Activated CD8-positive, alpha-beta memory T cell treated with anti-CD3 and anti-CD28 coated beads, Interleukin-2, amount 50 U/mL, for 1 hour (primary cell): ENCODE data around the gene ZNF892.
A peak's percentile ranks its signal among the peaks of the same experiment; 100 is the strongest.
"Not testable (repeated sequence)": the region's sequence is repeated elsewhere in the genome, so short reads cannot be mapped to it uniquely, and the experiment has no call there.

Source experiments
- DNase-seq: peaks from one replicate; pipeline ENCODE4 v3.0.0-alpha.2; 2020; ENCODE audit errors: extremely low read depth

The ZNF892 gene

DNA sequence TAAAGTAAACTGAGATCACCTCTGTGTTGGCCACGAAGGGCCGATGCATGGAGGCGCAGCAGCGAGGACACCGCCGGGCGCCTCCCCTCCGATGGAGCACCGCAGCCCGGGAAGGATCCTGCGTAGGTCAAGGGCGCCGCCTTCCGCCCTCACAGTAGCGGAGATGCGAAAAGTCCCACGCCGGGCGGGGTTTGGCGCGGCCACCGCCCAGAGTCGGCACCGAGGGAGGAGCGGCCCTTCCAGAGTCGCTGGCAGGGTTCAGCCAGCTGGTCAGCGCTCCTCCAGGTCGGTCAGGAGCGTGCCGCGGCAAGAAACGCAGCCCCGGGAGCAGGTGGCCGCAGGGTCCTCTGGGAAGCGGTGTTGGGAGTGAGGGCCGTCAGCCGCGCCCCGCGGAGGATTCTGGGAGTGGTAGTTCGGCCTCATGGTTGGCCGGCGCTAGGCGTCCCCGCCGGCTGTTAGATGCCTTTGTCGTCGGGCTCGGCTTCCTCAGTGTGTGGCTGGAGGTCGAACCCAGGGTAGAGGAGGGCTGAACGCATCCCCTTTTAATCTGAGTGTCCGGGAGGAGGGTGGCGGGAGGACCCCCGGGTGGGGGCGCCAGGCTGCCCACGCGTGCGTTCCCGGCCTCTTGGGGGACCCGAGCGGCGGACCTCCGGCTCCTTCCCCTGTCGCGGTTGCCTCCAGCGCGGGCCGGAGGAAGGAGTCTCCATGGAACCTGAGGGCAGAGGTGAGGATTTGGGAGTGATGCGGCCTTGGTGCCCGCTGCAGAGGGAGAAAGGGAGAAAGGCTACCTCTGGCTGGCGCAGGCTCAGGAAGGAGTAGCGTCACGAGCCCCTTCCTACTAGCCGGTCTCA, at the start of gene ZNF892:
ZNF892 (plus strand) TSS at position 411 of the 851 bp plus-strand sequence; CDS start at position 706, 295 bp downstream.
- DNase-seq, result peak; percentile 43

DNA sequence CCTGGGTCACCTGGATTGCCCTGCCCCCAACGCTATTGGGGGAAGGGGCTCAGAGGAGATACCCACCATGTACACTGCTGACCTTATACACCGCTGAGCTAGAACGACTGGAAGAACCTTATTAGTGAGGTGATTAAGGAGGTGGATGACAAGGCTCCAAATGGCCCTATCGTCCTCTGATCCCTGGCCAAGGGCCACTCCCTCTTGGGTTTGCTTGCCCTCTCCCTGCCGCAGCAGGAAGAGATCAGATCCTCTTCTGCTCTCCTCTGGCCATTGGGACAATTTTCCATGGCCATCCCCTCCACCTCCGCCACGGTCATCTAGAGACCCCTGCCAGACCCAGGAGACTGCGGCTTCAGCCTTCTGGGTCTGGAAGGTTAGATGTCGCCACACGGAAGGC, 48.9 kb upstream of the ZNF892 start:
- no peak for DNase-seq

DNA sequence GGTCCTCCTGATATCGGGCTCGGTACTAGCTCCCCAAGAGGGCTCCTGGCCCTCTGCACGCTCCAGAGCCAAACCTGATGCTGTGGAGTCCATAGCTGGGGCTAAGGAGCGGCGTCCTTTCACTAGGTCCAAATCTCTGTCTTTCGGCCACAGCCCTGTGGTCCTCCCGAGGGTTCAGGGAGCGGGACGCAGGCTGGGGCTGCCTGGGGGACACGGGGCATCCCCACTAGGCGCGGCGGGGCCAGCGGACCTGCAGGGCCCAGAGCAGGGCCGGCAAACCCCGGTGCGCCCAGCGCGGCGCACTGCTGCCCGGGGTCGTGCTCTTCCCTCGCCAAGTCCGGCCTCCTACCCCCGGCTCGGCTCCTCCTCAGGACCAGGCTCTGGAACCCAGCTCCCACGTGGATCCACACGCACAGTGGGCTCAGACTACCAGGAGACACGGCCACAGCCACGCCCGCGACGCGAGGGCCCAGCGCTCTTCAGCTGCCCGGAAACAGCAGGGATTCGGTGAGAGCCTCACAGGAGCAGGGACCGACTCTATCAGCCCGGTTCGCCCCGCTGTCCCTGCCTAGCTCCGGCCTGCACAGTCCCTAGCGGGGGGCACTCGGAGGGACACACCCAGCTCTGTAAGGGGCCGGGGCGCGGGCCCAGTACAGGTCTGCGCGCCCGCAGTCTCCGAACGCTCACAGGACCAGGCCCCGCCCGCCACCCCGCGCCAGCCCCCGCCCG, 48.3 kb upstream of the ZNF892 start:
- no peak for DNase-seq

DNA sequence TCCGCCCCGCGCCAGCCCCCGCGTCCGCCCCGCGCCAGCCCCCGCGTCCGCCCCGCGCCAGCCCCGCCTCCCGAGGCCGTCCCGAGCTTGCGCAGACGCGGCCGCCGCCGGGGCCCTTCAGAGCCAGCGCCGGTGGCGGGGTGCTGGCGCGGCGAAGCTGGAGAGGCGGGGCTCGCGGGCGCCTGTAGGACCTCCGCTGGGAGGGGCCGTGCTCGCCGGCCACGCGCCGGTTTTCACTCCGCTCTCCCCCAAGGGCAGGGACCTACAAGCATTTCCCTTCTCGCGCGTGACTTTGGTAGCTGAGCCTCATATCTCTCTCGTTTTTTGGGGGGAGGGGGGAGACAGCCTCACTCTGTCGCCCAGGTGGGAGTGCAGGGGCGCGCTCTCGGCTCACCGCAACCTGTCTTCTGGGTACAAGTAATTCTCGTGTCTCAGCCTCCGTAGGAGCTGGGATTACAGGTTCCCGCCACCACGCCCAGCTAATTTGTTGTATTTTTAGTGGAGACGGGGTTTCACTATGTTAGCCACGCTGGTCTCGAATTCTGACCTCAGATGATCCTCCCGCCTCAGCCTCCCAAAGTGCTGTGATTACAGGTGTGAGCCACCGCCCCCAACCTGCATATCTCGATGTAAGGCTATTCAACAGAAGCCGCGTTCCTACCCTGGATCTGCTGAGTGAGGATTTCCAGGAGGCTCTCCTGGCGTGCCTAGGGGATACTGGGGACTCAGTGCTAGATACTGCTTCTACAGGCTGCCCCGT, 47.5 kb upstream of the ZNF892 start, which contains the start of gene ZNF514:
ZNF514 (minus strand) TSS at position 159 of the 760 bp plus-strand sequence. CDS start 6,595 bp downstream, outside the sequence.
- DNase-seq, result no peak

DNA sequence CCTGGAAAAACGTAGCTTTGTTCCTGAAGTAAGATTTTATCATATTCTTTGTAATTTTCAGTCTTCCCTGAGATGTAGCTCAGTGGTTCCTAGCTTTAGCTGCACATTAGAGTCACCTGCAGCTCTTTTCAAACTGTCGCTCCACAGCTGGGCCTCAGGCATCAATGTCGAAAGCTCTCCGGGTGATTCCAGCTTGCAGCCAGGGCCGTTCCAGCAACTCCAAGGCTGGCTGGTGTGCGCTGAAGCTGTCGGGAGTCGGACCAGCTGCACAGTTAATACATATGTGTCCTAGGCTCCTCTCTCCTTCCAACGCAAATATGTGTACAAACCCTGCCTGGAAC, 42.3 kb upstream of the ZNF892 start:
- no peak for DNase-seq

DNA sequence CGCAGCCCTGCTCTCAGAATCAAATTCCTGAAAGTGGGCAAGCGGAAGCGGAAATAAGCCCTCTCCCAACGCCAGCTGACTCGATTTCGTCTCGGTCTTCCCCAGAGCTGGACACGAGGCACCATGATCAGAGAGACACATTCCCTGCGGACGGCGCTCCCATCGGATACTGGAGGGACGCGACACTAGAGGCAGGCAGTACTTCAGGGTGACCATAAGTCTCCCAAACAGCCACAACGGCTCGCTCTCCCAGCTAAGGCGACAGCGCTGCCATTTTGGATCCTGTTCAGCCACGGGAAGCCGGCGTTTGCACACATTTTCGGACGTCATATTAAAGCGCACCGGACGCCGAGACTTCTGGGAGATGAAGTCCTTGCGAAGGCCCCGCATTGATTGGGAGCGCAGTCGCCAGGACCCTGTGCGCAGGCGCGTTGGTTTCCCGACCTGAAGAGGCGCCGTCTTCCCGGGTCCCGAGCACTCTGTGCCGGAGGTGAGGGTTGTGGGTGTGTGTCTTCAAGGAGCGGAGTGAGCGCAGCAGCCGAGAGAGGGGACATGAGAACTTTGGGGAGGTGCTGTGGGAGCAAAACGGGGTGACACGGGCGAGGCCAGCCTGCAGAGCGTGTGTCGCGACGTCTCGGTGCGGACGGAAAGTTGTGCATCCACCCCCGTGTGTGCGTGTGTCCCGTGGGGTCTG, 41.8 kb upstream of the ZNF892 start, which contains the start of gene ZNF2:
ZNF2 (plus strand) TSS at position 439 of the 694 bp plus-strand sequence. CDS start 10,418 bp downstream, outside the sequence.
- peak; percentile 96 for DNase-seq

DNA sequence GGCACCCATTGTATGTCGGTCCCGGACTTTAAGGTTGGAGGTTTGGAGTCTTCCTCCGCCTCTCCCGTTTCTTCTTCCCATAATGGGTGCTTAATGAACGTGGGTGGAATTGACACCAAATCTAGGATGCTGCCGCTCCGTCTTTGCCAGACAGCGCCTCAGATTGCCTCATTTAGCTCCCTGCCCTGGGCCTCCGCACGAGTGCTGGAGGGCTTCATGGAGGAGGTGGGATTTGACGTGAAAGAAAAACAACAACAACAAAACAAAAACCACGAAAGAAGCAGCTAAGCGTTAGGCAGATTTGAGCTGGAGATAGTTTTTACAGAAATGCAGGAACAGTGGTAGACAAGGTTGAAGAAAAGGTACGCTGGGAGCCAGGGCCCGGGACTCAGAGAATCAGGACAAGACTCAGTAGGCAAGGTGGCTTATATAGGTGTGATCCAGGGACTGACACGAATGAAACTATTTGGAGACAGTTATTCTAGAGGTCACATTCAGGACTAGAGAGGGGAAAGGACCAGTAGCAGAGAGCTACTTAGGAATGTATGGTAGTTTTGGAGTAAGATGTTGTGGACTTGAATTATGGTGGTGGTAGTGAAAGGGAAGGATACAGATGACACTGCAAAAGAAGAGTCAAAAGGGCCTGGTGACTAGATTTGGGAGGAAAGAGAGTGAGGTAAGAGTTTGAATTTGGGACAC, 41.1 kb upstream of the ZNF892 start:
- DNase-seq, result no peak

DNA sequence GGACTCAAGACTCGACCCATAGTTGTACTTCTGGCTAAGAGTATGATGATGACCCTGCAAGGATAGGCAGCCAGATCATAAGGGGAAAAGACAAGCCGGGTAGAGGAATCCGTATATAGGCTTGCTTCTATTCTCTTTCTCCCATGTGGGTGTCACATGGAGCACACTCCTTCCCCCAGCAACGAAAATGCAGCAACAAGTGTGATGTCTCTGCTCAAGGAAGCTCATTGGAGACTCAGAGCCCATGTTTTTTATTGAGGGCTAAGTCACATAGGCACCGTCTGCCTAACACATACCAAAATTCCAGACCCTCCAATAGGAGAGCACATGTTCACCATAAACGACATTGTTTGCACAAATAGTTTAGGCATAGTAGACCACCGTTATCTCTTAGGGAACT, 35.4 kb upstream of the ZNF892 start:
- no peak for DNase-seq

DNA sequence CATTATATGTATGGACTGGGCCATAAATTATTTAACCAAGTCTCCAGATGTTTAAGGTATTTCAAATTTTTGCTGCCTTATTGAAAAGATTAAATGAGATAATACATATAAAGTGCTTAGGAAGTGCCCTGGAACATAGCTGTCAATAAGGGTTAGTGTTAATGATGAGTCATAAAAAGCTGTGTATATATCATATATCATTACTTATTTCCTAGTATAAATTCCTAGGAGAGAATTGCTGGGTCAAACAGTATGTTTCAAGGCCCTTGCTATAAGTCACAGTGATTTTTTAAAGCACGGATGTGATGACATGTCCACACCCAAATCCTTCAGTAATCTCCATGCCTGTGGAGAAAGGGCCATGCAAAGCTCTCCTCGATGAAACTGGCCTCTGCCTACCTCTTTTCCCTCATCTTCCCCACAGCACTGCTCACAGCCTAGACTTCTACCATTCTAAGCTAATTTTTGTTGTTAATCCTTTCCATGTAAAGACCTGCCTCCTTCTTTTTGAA, 33.2 kb upstream of the ZNF892 start:
- DNase-seq, result no peak

DNA sequence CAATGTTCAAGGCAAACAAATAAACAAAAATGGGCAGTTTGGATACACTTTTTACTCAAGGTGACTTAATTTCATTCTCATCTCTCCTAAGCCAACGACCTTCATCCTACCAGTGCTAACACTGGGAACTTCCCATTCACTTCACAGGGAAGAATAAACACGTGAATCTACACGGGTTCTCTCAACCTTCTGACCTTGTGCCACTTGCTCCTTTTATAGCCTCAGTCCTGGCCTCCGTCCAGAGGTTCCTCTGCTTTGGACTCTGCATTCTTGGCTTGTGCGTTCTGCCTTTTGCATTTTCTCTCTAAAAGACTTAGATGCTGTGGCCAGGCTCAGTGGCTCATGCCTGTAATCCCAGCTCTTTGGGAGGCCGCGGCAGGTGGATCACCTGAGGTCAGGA, 27.9 kb upstream of the ZNF892 start:
- DNase-seq, result no peak

DNA sequence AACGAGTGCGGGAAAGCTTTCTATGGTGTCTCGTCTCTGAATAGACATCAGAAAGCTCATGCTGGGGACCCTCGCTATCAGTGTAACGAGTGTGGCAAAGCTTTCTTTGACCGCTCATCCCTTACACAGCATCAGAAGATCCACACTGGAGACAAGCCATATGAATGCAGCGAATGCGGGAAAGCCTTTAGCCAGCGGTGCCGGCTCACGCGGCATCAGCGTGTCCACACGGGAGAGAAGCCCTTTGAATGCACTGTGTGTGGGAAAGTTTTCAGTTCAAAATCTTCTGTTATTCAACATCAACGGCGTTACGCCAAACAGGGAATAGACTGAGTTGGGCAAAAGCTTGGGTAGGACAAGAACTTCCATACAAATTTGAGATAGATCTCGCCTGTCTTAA, 25.5 kb upstream of the ZNF892 start:
- DNase-seq, result no peak

DNA sequence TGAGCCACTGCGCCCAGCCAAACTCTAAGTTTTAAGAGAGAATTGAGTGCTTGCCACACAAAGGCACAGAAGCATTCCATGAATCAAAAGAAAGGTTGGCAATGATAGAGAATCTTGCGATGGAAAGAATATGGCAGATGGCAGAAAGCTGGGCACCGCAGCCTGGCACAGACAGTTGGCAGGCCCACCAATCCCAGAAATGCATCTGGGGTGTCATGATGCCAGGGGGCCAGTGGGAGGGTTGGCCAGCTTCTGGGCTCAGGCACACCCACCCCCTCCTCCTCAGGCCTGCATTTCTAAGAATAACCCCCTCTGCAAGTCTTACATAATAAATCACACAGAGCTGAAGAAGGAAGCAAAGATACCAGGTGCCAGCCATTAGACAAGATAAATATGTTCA, 22.1 kb upstream of the ZNF892 start:
- no peak for DNase-seq

DNA sequence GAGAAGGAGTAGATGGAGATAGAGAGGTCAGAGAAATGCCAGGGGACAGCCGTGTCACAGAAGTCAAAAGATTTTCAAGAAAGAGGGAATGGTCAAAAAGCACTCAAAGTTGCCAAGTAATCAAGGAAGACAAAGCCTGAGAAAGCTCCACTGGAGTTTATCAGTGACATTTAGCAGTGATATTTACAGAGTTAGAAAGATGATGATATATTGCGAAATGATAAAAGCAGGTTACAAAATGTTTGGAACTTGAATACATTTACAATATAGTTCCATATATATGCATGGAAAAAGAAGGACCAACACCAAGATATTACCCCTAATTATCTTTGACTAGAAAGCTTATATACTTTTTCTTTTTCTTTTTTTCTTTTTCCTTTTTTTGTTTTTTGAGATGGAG, 21.3 kb upstream of the ZNF892 start:
- no peak for DNase-seq

DNA sequence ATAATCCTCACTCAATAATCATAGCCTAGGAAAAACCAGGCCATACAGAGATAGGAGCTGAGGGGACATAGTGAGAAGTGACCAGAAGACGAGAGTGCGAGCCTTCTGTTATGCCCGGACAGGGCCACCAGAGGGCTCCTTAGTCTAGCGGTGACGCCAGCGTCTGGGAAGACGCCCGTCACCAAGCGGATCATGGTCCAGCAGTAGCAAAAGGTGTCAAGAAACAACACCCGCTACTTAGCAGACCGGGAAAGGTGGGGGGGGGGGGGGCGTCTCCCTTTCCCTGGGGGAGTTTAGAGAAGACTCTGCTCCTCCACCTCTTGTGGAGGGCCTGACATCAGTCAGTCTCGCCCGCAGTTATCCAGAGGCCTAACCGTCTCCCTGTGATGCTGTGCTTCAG, 14.4 kb upstream of the ZNF892 start:
- DNase-seq, result not testable (repeated sequence)

DNA sequence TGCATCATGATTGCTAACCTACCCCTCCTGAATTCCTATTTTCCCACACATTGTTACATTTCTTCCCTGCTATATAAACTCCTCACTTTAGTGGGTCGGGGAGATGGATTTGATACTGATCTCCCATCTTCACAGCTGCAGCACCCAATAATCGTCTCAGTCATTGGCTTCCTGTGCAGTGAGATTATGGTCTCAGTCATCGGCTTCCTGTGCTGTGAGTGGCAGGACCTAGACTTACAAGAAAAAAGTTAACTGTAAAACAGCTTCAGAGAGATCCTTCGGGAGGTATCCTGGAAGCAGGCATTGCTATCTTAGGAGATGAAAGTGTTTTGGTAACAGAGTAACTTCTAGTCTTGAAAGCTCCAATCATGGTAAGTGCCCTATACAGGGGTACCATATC, 3.4 kb upstream of the ZNF892 start:
- no peak for DNase-seq

DNA sequence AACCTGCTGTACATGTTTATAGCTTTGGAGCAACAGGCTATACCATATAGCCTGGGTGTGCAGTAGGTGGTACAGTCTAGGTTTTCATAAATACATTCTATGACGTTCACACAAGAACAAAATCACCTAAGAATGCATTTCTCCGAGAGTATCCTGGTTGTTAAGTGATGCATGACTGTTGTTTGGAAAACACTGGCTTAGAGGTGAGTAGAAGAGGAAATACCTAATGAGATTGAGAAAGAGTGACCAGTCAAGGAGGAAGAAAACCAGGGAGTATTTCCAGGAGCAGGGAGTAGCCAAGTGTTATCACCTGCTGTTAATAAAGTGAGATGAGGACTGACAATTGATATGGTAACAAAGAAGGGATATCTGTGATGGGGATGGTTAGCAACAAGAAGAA, 2.9 kb upstream of the ZNF892 start:
- no peak for DNase-seq

DNA sequence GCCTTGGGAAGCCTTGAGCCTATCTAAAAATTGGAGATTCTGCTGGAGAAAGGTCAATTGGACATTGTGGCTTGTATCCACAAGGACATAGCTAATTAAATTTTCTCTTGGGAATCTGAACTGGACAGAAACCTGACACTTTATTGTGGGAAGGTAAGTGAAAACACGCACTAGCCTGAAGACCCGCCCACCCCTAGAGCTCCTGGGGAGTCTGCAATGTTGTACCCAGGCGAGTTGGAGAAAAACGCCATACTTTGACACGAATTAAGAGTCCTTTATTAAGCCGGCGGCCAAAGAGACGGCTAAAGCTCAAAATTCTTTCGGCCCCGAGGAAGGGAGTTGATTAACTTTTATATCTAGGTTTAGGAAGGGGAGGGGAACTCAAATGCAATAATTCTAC, 1.2 kb upstream of the ZNF892 start:
- no peak for DNase-seq

DNA sequence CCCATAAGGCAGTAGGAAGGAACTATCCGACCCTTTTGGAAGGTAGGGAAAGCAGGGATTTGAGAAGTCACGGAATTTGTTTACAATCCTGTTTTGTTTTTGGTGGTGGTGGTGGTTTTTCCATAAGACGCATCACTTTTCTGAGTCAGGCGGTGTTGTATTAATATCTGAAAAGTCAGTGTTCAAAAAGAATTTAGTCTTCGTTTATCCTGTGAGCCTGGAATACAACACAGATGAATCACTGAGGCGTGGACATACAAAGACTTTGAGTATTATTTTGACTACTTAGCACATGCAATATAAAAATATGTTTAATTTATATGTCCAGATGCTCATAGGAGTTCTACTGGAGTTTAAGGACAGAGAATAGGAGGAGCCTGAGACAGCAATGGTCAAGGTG, 785 bp downstream of the ZNF892 start:
- no peak for DNase-seq

DNA sequence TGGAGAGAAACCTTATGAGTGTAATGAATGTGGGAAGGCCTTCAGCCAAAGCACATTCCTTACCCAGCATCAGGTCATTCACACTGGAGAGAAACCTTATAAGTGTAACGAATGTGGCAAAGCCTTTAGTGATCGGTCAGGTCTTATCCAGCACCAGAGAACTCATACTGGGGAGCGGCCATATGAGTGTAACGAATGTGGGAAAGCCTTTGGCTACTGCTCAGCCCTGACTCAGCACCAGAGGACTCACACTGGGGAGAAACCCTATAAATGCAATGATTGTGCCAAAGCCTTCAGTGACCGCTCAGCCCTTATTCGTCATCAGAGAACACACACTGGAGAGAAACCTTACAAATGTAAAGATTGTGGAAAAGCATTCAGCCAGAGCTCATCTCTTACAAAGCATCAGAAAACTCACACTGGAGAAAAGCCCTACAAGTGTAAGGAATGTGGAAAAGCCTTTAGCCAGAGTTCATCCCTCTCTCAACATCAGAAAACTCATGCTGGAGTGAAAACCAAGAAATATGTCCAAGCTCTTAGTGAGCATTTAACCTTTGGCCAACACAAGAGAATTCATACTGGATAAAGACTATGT, 7.8 kb downstream of the ZNF892 start:
- DNase-seq, result no peak

DNA sequence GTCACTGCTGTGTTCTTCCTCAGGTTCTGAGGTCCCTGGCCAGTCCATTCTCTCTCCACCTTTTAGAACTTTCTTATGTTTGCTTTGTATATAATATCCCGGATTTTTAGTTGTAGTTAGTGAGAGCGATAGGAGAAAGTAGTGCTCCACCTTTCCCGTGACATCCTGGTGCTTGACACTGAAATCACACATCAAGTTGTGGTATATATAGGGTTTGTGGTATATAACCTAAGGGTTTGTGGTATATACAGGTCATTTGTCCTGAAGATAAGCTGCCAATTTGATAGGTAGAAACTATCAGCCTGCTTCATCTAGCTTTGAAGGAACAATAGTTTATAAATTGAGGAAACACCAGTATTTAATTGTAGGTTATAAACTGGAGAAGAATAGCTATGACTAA, 13.1 kb downstream of the ZNF892 start:
- no peak for DNase-seq
